ENCODE results near the gene USP30.

DNA sequence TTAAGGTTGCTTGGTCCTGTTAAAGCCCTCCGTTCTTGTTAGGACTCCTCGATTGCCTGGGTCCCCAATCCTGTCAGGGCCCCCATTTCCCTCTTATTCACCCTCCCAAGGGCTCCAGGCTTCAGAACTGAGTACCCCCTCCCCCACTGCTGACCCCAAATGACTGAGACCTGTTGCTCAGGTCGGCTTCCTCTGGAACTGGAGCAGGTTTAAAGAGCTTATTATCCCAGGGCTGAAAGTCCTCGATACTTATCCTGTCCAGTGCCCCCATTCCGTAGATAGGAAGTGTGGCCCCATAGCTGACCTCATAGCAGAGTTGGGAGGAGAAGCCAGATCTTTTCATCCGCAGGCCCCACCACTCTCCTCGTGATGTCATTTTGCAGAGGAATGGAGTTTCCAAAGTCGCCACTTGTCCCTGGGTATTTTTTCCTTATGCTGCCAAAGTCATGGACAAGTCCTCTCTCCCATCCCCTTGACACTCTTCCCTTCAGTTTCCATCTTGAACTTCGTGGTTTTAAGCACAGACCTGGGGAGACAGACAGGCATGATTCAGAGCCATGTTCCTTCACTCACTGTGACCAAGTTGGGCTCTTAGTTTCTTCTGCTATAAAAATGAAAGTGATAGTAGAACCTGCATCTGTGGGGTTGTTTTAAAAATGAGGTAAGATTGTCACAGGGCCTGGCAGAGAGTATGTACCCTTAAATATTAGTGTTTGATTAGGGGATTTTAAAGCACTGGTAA lies 1.2 kb downstream of the USP30 start:
- TF ChIP-seq, protein P1, sequence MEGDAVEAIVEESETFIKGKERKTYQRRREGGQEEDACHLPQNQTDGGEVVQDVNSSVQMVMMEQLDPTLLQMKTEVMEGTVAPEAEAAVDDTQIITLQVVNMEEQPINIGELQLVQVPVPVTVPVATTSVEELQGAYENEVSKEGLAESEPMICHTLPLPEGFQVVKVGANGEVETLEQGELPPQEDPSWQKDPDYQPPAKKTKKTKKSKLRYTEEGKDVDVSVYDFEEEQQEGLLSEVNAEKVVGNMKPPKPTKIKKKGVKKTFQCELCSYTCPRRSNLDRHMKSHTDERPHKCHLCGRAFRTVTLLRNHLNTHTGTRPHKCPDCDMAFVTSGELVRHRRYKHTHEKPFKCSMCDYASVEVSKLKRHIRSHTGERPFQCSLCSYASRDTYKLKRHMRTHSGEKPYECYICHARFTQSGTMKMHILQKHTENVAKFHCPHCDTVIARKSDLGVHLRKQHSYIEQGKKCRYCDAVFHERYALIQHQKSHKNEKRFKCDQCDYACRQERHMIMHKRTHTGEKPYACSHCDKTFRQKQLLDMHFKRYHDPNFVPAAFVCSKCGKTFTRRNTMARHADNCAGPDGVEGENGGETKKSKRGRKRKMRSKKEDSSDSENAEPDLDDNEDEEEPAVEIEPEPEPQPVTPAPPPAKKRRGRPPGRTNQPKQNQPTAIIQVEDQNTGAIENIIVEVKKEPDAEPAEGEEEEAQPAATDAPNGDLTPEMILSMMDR (IDR thresholded peaks at IDR 0.05): no peak
- no peak for TF ChIP-seq POLR2A (IDR thresholded peaks at IDR 0.05)
- no peak for TF ChIP-seq POLR2AphosphoS5 (IDR thresholded peaks at IDR 0.05)

All from prostate gland (tissue), 2 donors.